ENCODE measurements around the gene SLC48A1.
A peak's percentile ranks its signal among the peaks of the same experiment; 100 is the strongest.

SLC48A1 gene

GRCh38 chr12:47744778-47745436 lies 28.1 kb upstream of the SLC48A1 start:
- DNase-seq = no peak

- DNase-seq = no peak
These were observed 27.5 kb upstream of the SLC48A1 start for GRCh38 chr12:47745485-47746041.

- DNase-seq = no peak
These were observed 27.0 kb upstream of the SLC48A1 start for GRCh38 chr12:47746073-47746472.

GRCh38 chr12:47746523-47746922 lies 26.5 kb upstream of the SLC48A1 start:
- no peak for DNase-seq

- DNase-seq = no peak
These were observed 25.9 kb upstream of the SLC48A1 start for GRCh38 chr12:47747126-47747525.

- DNase-seq = no peak
These were observed 25.2 kb upstream of the SLC48A1 start for GRCh38 chr12:47747596-47748506.

- no peak for DNase-seq
These were observed 24.6 kb upstream of the SLC48A1 start for GRCh38 chr12:47748507-47748828.

- DNase-seq = no peak
These were observed 24.1 kb upstream of the SLC48A1 start for GRCh38 chr12:47748899-47749298.

GRCh38 chr12:47750229-47750798 lies 22.7 kb upstream of the SLC48A1 start:
- DNase-seq = no peak

- no peak for DNase-seq
These were observed 22.0 kb upstream of the SLC48A1 start for GRCh38 chr12:47750916-47751470.

GRCh38 chr12:47751561-47751960 lies 21.5 kb upstream of the SLC48A1 start:
- DNase-seq = no peak

GRCh38 chr12:47752121-47752520 lies 20.9 kb upstream of the SLC48A1 start:
- no peak for DNase-seq

GRCh38 chr12:47752552-47752951 lies 20.5 kb upstream of the SLC48A1 start:
- DNase-seq = no peak

GRCh38 chr12:47753021-47754001 lies 19.7 kb upstream of the SLC48A1 start:
- no peak for DNase-seq

GRCh38 chr12:47754126-47754525 lies 18.9 kb upstream of the SLC48A1 start:
- DNase-seq = no peak

GRCh38 chr12:47754881-47755280 lies 18.2 kb upstream of the SLC48A1 start:
- no peak for DNase-seq

GRCh38 chr12:47755655-47756562 lies 17.1 kb upstream of the SLC48A1 start:
- DNase-seq = peak in 1 of 2 donors; percentile 33

GRCh38 chr12:47757364-47757839 lies 15.6 kb upstream of the SLC48A1 start:
- DNase-seq = no peak

- no peak for DNase-seq
These were observed 15.0 kb upstream of the SLC48A1 start for GRCh38 chr12:47757840-47758583.

- no peak for DNase-seq
These were observed 14.5 kb upstream of the SLC48A1 start for GRCh38 chr12:47758584-47758833.

Measured in CD4-positive, alpha-beta T cell treated with Interleukin-4 for 1 hour (primary cell).